NCI-H748 (cell line): Measurements from ENCODE around the gene NES.
"Not testable (repeated sequence)": the region's sequence is repeated elsewhere in the genome, so short reads cannot be mapped to it uniquely, and the experiment has no call there.

ENCODE experiments used
- DNase-seq: peaks from one replicate; lab custom pipeline; 2025; ENCODE audit not compliant: unreplicated experiment; lab: John Stamatoyannopoulos, UW

NES gene

GRCh38 chr1:156648496-156648895 lies 28.7 kb downstream of the NES start:
- no peak for DNase-seq

GRCh38 chr1:156647351-156647750 lies 29.9 kb downstream of the NES start:
- DNase-seq, result no peak

GRCh38 chr1:156646738-156647211 lies 30.4 kb downstream of the NES start:
- no peak for DNase-seq

- no peak for DNase-seq
Measured at GRCh38 chr1:156645666-156646065, 31.5 kb downstream of the NES start.

GRCh38 chr1:156645056-156645455 lies 32.2 kb downstream of the NES start:
- DNase-seq, result no peak

- no peak for DNase-seq
Measured at GRCh38 chr1:156644640-156645039, 32.6 kb downstream of the NES start.

GRCh38 chr1:156644146-156644545 lies 33.1 kb downstream of the NES start:
- no peak for DNase-seq

GRCh38 chr1:156643778-156644092 lies 33.5 kb downstream of the NES start:
- DNase-seq, result no peak

- no peak for DNase-seq
Measured at GRCh38 chr1:156643049-156643777, 34.0 kb downstream of the NES start.

- DNase-seq, result peak; percentile 35
Measured at GRCh38 chr1:156642265-156643048, 34.8 kb downstream of the NES start.

GRCh38 chr1:156641761-156642264 lies 35.4 kb downstream of the NES start, which contains the start of gene BCAN:
Gene BCAN, plus strand, starts transcription at chr1:156642117. Its CDS starts 3,938 bp downstream, at chr1:156646055.
- peak; percentile 70 for DNase-seq

- no peak for DNase-seq
Measured at GRCh38 chr1:156640842-156641706, 36.1 kb downstream of the NES start.

- no peak for DNase-seq
Measured at GRCh38 chr1:156639601-156640101, 37.6 kb downstream of the NES start.

GRCh38 chr1:156638189-156638985 lies 38.8 kb downstream of the NES start:
- no peak for DNase-seq

GRCh38 chr1:156632355-156632754 lies 44.9 kb downstream of the NES start:
- DNase-seq, result no peak

GRCh38 chr1:156631152-156631551 lies 46.1 kb downstream of the NES start:
- DNase-seq, result not testable (repeated sequence)

GRCh38 chr1:156629823-156630449 lies 47.3 kb downstream of the NES start:
- DNase-seq, result no peak

- DNase-seq, result peak; percentile 60
Measured at GRCh38 chr1:156627313-156627880, 49.8 kb downstream of the NES start.

- no peak for DNase-seq
Measured at GRCh38 chr1:156626079-156626438, 51.1 kb downstream of the NES start.
